ENCODE measurements around the gene KCNMA1. TPM values are rescaled to one million over a fixed set of nuclear protein-coding genes. Genes with fewer than 3 reads are reported as not detected.
A peak's percentile ranks its signal among the peaks of the same experiment; 100 is the strongest.

Gene KCNMA1
- polyA plus RNA-seq, 1 of the 3 experiments (the other 2 are of a cell fraction), result 107 TPM

- Histone ChIP-seq H3K4me3 (ENCODE audit: low read depth in 2 of 2, low read length in 1 of 2) (no peak overlapping the region), H3K9ac (no peak overlapping the region), H3K9me3 (no peaks in the 10 kb centered on the region), H3K4me2 (0 out of 2 replicates have a peak overlapping the region, but pooled peaks have one; percentile 2), H3K79me2 (ENCODE audit: insufficient read depth) (no peaks in the 10 kb centered on the region), H3K36me3 (replicated peaks in 1 of 2; ENCODE audit: control insufficient read depth in 1 of 2, insufficient read depth in 2 of 2, low read length in 1 of 2) (no peaks in the 10 kb centered on the region), H3K27me3 (ENCODE audit: insufficient read depth) (no peaks in the 10 kb centered on the region), H3K4me1 (ENCODE audit: control insufficient read depth in 1 of 2, insufficient read depth in 2 of 2, low read depth in 1 of 2, low read length in 1 of 2) (peaks cover 29 to 36% of the 10 kb centered on the region in 2 experiments), H3K27ac (ENCODE audit: low read depth in 2 of 2, low read length in 1 of 2) (peak overlapping the region in 1 of 2 experiments; percentile 22; a peak in 1 of 4 replicates), H4K20me1 (ENCODE audit: insufficient read depth) (no peaks in the 10 kb centered on the region), H2AFZ (ENCODE audit: low read depth) (no peak overlapping the region), H3K9me2 (no peaks in the 10 kb centered on the region), H3F3A (replicated peaks; ENCODE audit: insufficient read depth) (peaks cover 15% of the 10 kb centered on the region)
- TF ChIP-seq MXI1 (IDR thresholded peaks at IDR 0.05; ENCODE audit: low read depth, low read length) (no peak), MEF2A (IDR thresholded peaks at IDR 0.05; ENCODE audit: borderline replicate concordance, low read depth) (no peak), YY1 (IDR thresholded peaks at IDR 0.05; ENCODE audit: low read depth) (no peak), SMC3 (IDR thresholded peaks at IDR 0.05; ENCODE audit: low read depth, low read length) (no peak), EZH2phosphoT487 (IDR thresholded peaks at IDR 0.05; ENCODE audit: borderline replicate concordance, low read depth) (no peak), FOSL2 (IDR thresholded peaks at IDR 0.05; ENCODE audit: borderline replicate concordance, low read depth) (no peak), ELF1 (IDR thresholded peaks at IDR 0.05) (no peak), POLR2AphosphoS5 (IDR thresholded peaks at IDR 0.05; ENCODE audit: low read depth, low read length) (no peak), RXRA (IDR thresholded peaks at IDR 0.05; ENCODE audit: borderline replicate concordance, low read depth) (no peak), TAF1 (IDR thresholded peaks at IDR 0.05; ENCODE audit: borderline replicate concordance, low read depth, low read length) (no peak), CHD2 (IDR thresholded peaks at IDR 0.05; ENCODE audit: low read length, partially characterized antibody) (no peak), JUND (IDR thresholded peaks at IDR 0.05) (no peak)
- 84% methylated on average over 3 of the region's 7 CpGs for WGBS (ENCODE audit: low lambda C conversion rate)
- DNase-seq, result no peak
- POLR2A ChIA-PET, result no interaction called here
- CTCF ChIA-PET, result interaction anchor here (1.0 to 2.6 kb wide), 5 partner anchors 8 to 234 kb away, joined by 3 to 9 read pairs (median 4); no protein-coding TSS in a partner anchor
Measured at GRCh38 chr10:77409697-77410471, 227.7 kb downstream of the KCNMA1 start.

DNA sequence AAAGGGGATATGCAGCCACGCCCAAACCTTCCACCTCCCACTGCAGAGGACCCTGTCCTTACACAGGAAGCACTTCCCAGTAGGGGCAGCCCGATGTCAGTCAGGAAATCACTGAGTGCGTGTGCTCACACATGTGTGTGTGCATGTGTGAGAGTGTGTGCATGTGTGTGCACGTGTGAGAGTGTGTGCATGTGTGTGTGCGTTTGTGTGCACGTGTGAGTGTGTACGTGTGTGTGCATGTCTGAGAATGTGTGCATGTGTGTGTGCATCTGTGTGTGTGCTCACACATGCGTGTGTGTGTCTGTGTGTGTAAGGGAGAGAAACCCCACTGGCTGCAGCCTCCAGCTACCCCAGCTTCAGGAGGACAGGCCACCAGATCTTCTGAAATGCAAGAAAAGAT, 229.3 kb downstream of the KCNMA1 start:
- Histone ChIP-seq H3K4me1 (ENCODE audit: control insufficient read depth in 1 of 2, insufficient read depth in 2 of 2, low read depth in 1 of 2, low read length in 1 of 2) (peaks cover 21 to 36% of the 10 kb centered on the region in 2 experiments; a peak in 3 of 4 replicates), H3K4me2 (no peak overlapping the region), H3K9ac (no peak overlapping the region), H3K9me2 (no peaks in the 10 kb centered on the region), H4K20me1 (ENCODE audit: insufficient read depth) (no peaks in the 10 kb centered on the region), H3K27ac (ENCODE audit: low read depth in 2 of 2, low read length in 1 of 2) (no peak overlapping the region), H3K27me3 (ENCODE audit: insufficient read depth) (no peaks in the 10 kb centered on the region), H2AFZ (ENCODE audit: low read depth) (no peak overlapping the region), H3K4me3 (ENCODE audit: low read depth in 2 of 2, low read length in 1 of 2) (no peak overlapping the region), H3F3A (replicated peaks; ENCODE audit: insufficient read depth) (peaks cover 10% of the 10 kb centered on the region), H3K79me2 (ENCODE audit: insufficient read depth) (no peaks in the 10 kb centered on the region), H3K36me3 (replicated peaks in 1 of 2; ENCODE audit: control insufficient read depth in 1 of 2, insufficient read depth in 2 of 2, low read length in 1 of 2) (no peaks in the 10 kb centered on the region), H3K9me3 (no peaks in the 10 kb centered on the region)
- DNase-seq, result no peak
- no peak for TF ChIP-seq POLR2AphosphoS5 (IDR thresholded peaks at IDR 0.05; ENCODE audit: low read depth, low read length)
- TF ChIP-seq NFIC (IDR thresholded peaks at IDR 0.05; ENCODE audit: borderline replicate concordance), result no peak
- no peak for TF ChIP-seq USF1 (IDR thresholded peaks at IDR 0.05; ENCODE audit: borderline replicate concordance, low read depth)
- TF ChIP-seq JUND (IDR thresholded peaks at IDR 0.05), result no peak
- TF ChIP-seq EP300 (IDR thresholded peaks at IDR 0.05; ENCODE audit: borderline replicate concordance in 1 of 2, low read depth in 1 of 2, low read length in 1 of 2), result no peak
- ChIA-PET CTCF (no interaction called here), POLR2A (no interaction called here)
- WGBS (ENCODE audit: low lambda C conversion rate), result 92% methylated on average over 8 of the region's 8 CpGs

Measured in SK-N-SH (cell line).